Gastrocnemius medialis (tissue), 4 donors: ENCODE results near the gene FHIP1B. TPM values are rescaled to one million over a fixed set of nuclear protein-coding genes. Genes with fewer than 3 reads are reported as not detected.
"Not testable (repeated sequence)": the region's sequence is repeated elsewhere in the genome, so short reads cannot be mapped to it uniquely, and the experiment has no call there.

Experiments used
- ATAC-seq, 2 donors: fragments of 150-250 bp; one replicate each; pipeline ENCODE4 v1.9.1; 2016
- DNase-seq, 2 donors: peaks; one replicate each; pipeline ENCODE4 v3.0.0-alpha.2; 2019
- H3K27ac ChIP-seq, 4 donors: fragments of 200-600 bp; sonication (generic); 1 replicate in 1 of 4; 2 replicates in 3 of 4; pipeline ENCODE4 v1.5.1; 2016 to 2018; ENCODE audit warnings: mild to moderate bottlenecking in 2 of 4, moderate library complexity in 1 of 4
- H3K27me3 ChIP-seq, 3 donors: fragments of 200-600 bp; sonication (generic) in 2 of 3; 1 replicate in 1 of 3; 2 replicates in 2 of 3; pipeline versions ENCODE4 v1.5.1 to v1.6.0; 2016 to 2019; ENCODE audit warnings: mild to moderate bottlenecking in 1 of 3, moderate library complexity in 1 of 3
- H3K36me3 ChIP-seq, 2 donors: fragments of 200-600 bp; sonication (generic) in 1 of 2; one replicate each; pipeline ENCODE4 v1.5.1; 2017 to 2018
- H3K4me1 ChIP-seq, 2 donors: fragments of 200-600 bp; sonication (generic) in 1 of 2; one replicate each; pipeline ENCODE4 v1.5.1; 2016 to 2017; ENCODE audit warnings: mild to moderate bottlenecking in 2 of 2
- H3K4me3 ChIP-seq, 4 donors: fragments of 200-600 bp; sonication (generic) in 3 of 4; 1 replicate in 1 of 4; 2 replicates in 3 of 4; pipeline ENCODE4 v1.5.1; 2016 to 2019; ENCODE audit warnings: mild to moderate bottlenecking in 2 of 4
- H3K9me3 ChIP-seq, 3 donors: fragments of 200-600 bp; sonication (generic) in 2 of 3; 1 replicate in 1 of 3; 2 replicates in 2 of 3; pipeline ENCODE4 v1.5.1; 2016 to 2019
- POLR2A ChIP-seq, 2 donors: fragments of 450-650 bp; IDR thresholded peaks; one replicate each; pipeline ENCODE4 v1.6.1; 2017; ENCODE audit warnings: antibody characterized with exemption in 2 of 2, mild to moderate bottlenecking in 2 of 2, moderate library complexity in 2 of 2
- in situ Hi-C, 4 donors: fragments of 200-750 bp; cut with MboI; loops; one replicate each; pipeline versions ENCODE4 v1.15.0 to v1.8.0; 2017; ENCODE audit warnings: low sequenced_read_pairs in 4 of 4
- intact Hi-C: fragments of 100-400 bp; cut with DNase I; formaldehyde crosslinking; loops from one replicate; pipeline ENCODE4 v1.15.1; 2023; ENCODE audit warnings: low total_unique reads
- total RNA-seq, 4 donors: library from RNA; depleted of rRNA; stranded (reverse); fragments of >200 nt; gene quantifications; one replicate each; pipeline versions ENCODE4 v1.1.0 to v1.2.3, GENCODE V29; 2016
- TF ChIP-seq, protein P1 (sequence below), 5 experiments: fragments of 450-650 bp in 3 of 5; fragments of 200-600 bp in 2 of 5; sonication (generic) in 2 of 5; IDR thresholded peaks in 4 of 5; conservative IDR thresholded peaks in 1 of 5; 1 replicate in 4 of 5; 2 replicates in 1 of 5; pipeline ENCODE4 v1.5.1; 2016 to 2019; ENCODE audit warnings: antibody characterized with exemption in 5 of 5, mild to moderate bottlenecking in 3 of 5, moderate library complexity in 3 of 5

The FHIP1B gene
- total RNA-seq, 4 donors from 2014 or later = 23.9 to 41.7 (median 33.9) TPM

DNA sequence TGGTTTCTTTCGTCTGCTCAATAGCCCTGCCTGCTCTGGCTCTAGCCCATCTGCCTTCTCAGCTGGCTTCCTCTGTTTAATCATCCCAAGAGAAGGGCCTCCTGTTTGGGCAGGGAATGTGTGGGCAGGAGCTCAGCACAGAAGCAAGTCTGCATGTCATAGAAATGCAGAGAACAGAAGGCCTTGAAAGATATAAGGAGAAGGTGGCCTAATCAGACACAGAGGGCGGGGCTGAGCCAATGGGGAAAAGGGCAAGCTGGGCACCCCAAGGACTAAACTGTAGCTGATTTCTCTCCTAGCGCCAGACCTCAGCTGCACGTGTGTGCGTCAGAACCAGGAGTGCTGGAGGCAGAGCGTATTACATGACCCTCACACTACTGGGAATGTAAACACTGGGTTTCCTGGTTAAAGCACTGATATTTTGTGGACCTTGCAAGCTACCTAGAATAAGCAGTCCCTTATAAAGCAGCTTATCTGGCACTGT lies 17.6 kb upstream of the FHIP1B start:
- intact Hi-C loops = loop anchor here (1.0 to 2.0 kb wide), 3 partner anchors 63 to 101 kb away; no protein-coding TSS in a partner anchor
- Histone ChIP-seq H3K36me3 (no peaks in the 10 kb centered on the region), H3K4me3 (no peak overlapping the region), H3K27me3 (peaks cover 0 to 4% (median under 1%) of the 10 kb centered on the region in 3 donors), H3K4me1 (no peaks in the 10 kb centered on the region), H3K9me3 (no peaks in the 10 kb centered on the region), H3K27ac (no peak overlapping the region)
- ATAC-seq (no peak), DNase-seq (no peak)
- no peak for TF ChIP-seq POLR2A (IDR thresholded peaks at IDR 0.05)
- TF ChIP-seq, protein P1, sequence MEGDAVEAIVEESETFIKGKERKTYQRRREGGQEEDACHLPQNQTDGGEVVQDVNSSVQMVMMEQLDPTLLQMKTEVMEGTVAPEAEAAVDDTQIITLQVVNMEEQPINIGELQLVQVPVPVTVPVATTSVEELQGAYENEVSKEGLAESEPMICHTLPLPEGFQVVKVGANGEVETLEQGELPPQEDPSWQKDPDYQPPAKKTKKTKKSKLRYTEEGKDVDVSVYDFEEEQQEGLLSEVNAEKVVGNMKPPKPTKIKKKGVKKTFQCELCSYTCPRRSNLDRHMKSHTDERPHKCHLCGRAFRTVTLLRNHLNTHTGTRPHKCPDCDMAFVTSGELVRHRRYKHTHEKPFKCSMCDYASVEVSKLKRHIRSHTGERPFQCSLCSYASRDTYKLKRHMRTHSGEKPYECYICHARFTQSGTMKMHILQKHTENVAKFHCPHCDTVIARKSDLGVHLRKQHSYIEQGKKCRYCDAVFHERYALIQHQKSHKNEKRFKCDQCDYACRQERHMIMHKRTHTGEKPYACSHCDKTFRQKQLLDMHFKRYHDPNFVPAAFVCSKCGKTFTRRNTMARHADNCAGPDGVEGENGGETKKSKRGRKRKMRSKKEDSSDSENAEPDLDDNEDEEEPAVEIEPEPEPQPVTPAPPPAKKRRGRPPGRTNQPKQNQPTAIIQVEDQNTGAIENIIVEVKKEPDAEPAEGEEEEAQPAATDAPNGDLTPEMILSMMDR (IDR thresholded peaks at IDR 0.05 in 4 of 5, conservative IDR thresholded peaks at IDR 0.05 in 1 of 5) = no peak
- in situ Hi-C loops = loop anchor here in 1 of 4 donors (5.0 kb wide), 1 partner anchor 100 kb away; no protein-coding TSS in a partner anchor

- Histone ChIP-seq H3K27me3 (no peaks in the 10 kb centered on the region), H3K4me3 (no peak overlapping the region), H3K9me3 (no peaks in the 10 kb centered on the region), H3K4me1 (no peaks in the 10 kb centered on the region), H3K36me3 (no peaks in the 10 kb centered on the region), H3K27ac (no peak overlapping the region)
- TF ChIP-seq, protein P1 (IDR thresholded peaks at IDR 0.05 in 4 of 5, conservative IDR thresholded peaks at IDR 0.05 in 1 of 5) = peak; percentile 69 to 92 (median 77)
- no peak for TF ChIP-seq POLR2A (IDR thresholded peaks at IDR 0.05)
- peak; percentile 76 to 94 for ATAC-seq
- intact Hi-C loops (loop anchor here (1.0 to 2.0 kb wide), 3 partner anchors 64 to 102 kb away; no protein-coding TSS in a partner anchor), in situ Hi-C loops (loop anchor here in 1 of 4 donors (5.0 kb wide), 1 partner anchor 101 kb away; no protein-coding TSS in a partner anchor)
- peak in 1 of 2 donors; percentile 59 for DNase-seq
Measured at GRCh38 chr11:6251120-6251733, 16.8 kb upstream of the FHIP1B start.

GRCh38 chr11:6249770-6250555 lies 15.5 kb upstream of the FHIP1B start:
- intact Hi-C loops = loop anchor here (2.0 kb wide), 1 partner anchor 65 kb away; no protein-coding TSS in a partner anchor
- peak in 1 of 2 donors; percentile 47 for DNase-seq
- H3K27ac ChIP-seq = no peak overlapping the region
- H3K36me3 ChIP-seq = no peaks in the 10 kb centered on the region
- in situ Hi-C loops = loop anchor here (5.0 to 25.0 kb wide), 4 partner anchors 102 to 237 kb away; partner anchors contain the start of genes ARFIP2 (in 3 of the 4), DNHD1 (in 3 of the 4) and TIMM10B (in 3 of the 4)
- H3K4me1 ChIP-seq = no peaks in the 10 kb centered on the region
- H3K4me3 ChIP-seq = no peak overlapping the region
- ATAC-seq = no peak
- TF ChIP-seq, protein P1 (IDR thresholded peaks at IDR 0.05 in 4 of 5, conservative IDR thresholded peaks at IDR 0.05 in 1 of 5) = no peak
- no peak for TF ChIP-seq POLR2A (IDR thresholded peaks at IDR 0.05)
- no peaks in the 10 kb centered on the region for H3K27me3 ChIP-seq
- H3K9me3 ChIP-seq = no peaks in the 10 kb centered on the region

GRCh38 chr11:6248897-6249296 lies 14.5 kb upstream of the FHIP1B start:
- H3K4me1 ChIP-seq, H3K27ac ChIP-seq, H3K36me3 ChIP-seq, H3K27me3 ChIP-seq, ATAC-seq, DNase-seq, H3K4me3 ChIP-seq, intact Hi-C loops, H3K9me3 ChIP-seq: not testable (repeated sequence)
- in situ Hi-C loops = loop anchor here (10.0 to 25.0 kb wide), 3 partner anchors 106 to 238 kb away; partner anchors contain the start of genes ARFIP2 (in 3 of the 4), DNHD1 (in 3 of the 4) and TIMM10B (in 3 of the 4)
